Neural progenitor cell (in vitro differentiated cells): Measurements from ENCODE around the gene SHTN1. TPM values are rescaled to one million over a fixed set of nuclear protein-coding genes. Genes with fewer than 3 reads are reported as not detected.

Source experiments
- DNase-seq: peaks from one replicate; pipeline ENCODE4 v3.0.0-alpha.2; 2016; ENCODE audit warnings: low spot score
- H2AFZ ChIP-seq: fragments of 200-600 bp; sonication (generic); replicated peaks from 2 replicates; pipeline ENCODE4 v1.6.1; 2016; ENCODE audit warnings: antibody characterized with exemption
- H3F3A ChIP-seq: fragments of 200-600 bp; sonication (generic); 2 replicates; pipeline ENCODE4 v1.6.1; 2016; ENCODE audit warnings: antibody characterized with exemption, low read depth
- H3K27ac ChIP-seq: fragments of 200-600 bp; sonication (generic); 2 replicates; pipeline ENCODE4 v1.5.1; 2016; ENCODE audit warnings: mild to moderate bottlenecking
- H3K27me3 ChIP-seq: fragments of 200-600 bp; sonication (generic); 2 replicates; pipeline ENCODE4 v1.6.1; 2016; ENCODE audit warnings: mild to moderate bottlenecking, moderate library complexity
- H3K36me3 ChIP-seq: fragments of 200-600 bp; sonication (generic); 2 replicates; pipeline ENCODE4 v1.5.1; 2016
- H3K4me1 ChIP-seq: fragments of 200-600 bp; sonication (generic); 2 replicates; pipeline ENCODE4 v1.6.1; 2016; ENCODE audit warnings: mixed run types
- H3K4me2 ChIP-seq: fragments of 200-600 bp; sonication (generic); 2 replicates; pipeline ENCODE4 v1.6.1; 2016
- H3K4me3 ChIP-seq: fragments of 200-600 bp; sonication (generic); 2 replicates; pipeline ENCODE4 v1.5.1; 2016
- H3K79me2 ChIP-seq: fragments of 200-600 bp; sonication (generic); 2 replicates; pipeline ENCODE4 v1.6.1; 2016; ENCODE audit warnings: low read depth
- H3K9ac ChIP-seq: fragments of 200-600 bp; sonication (generic); 2 replicates; pipeline ENCODE4 v1.6.1; 2016
- H3K9me3 ChIP-seq: fragments of 200-600 bp; sonication (generic); 2 replicates; pipeline ENCODE4 v1.5.1; 2016; ENCODE audit warnings: low read depth
- H4K20me1 ChIP-seq: fragments of 200-600 bp; sonication (generic); 2 replicates; pipeline ENCODE4 v1.6.1; 2016; ENCODE audit warnings: low read depth
- H3K27ac Mint-ChIP-seq: 3 replicates; pipeline ENCODE4 v1.8.0; 2021; ENCODE audit warnings: mixed read lengths
- H3K27me3 Mint-ChIP-seq: 2 replicates; pipeline ENCODE4 v1.8.0; 2022; ENCODE audit warnings: low read depth, mild to moderate bottlenecking, inconsistent platforms, moderate library complexity, mixed read lengths; ENCODE audit not compliant: insufficient read depth
- H3K36me3 Mint-ChIP-seq: 3 replicates; pipeline ENCODE4 v1.8.0; 2021; ENCODE audit warnings: mixed read lengths
- H3K4me1 Mint-ChIP-seq: 3 replicates; pipeline ENCODE4 v1.8.0; 2021; ENCODE audit warnings: mixed read lengths
- H3K4me3 Mint-ChIP-seq: 3 replicates; pipeline ENCODE4 v1.8.0; 2021; ENCODE audit warnings: mild to moderate bottlenecking, moderate library complexity, mixed read lengths
- H3K9me3 Mint-ChIP-seq: 3 replicates; pipeline ENCODE4 v1.8.0; 2020; ENCODE audit warnings: mixed read lengths
- CTCF ChIP-seq: fragments of 200-600 bp; sonication (generic); IDR thresholded peaks from 2 replicates; pipeline ENCODE4 v1.5.1; 2017; ENCODE audit warnings: antibody characterized with exemption, mild to moderate bottlenecking
- EZH2 ChIP-seq: fragments of 200-600 bp; sonication (generic); IDR thresholded peaks from 2 replicates; pipeline ENCODE4 v1.6.1; 2017; ENCODE audit warnings: antibody characterized with exemption, mild to moderate bottlenecking, moderate library complexity
- EZH2phosphoT487 ChIP-seq: fragments of 200-600 bp; sonication (generic); IDR thresholded peaks from 2 replicates; pipeline ENCODE4 v1.6.1; 2017; ENCODE audit warnings: antibody characterized with exemption
- total RNA-seq: library from RNA; depleted of rRNA; stranded (reverse); fragments of >200 nt; gene quantifications from 2 replicates; pipeline ENCODE4 v1.2.3, GENCODE V29; 2015; ENCODE audit warnings: low replicate concordance

The SHTN1 gene
- total RNA-seq, 1 donor from 2014 or later = 17.3 TPM

GRCh38 chr10:116853701-116854100 is 151.3 kb downstream of the SHTN1 start:
- Histone ChIP-seq H2AFZ (no peak overlapping the region), H3K4me2 (no peak overlapping the region), H3K9me3 (no peaks in the 10 kb centered on the region), H3K36me3 (no peaks in the 10 kb centered on the region), H3K4me1 (peaks cover 8% of the 10 kb centered on the region), H3K79me2 (no peaks in the 10 kb centered on the region), H3F3A (peaks cover 21% of the 10 kb centered on the region), H3K27ac (no peak overlapping the region), H3K4me3 (no peak overlapping the region), H3K27me3 (peaks cover 14% of the 10 kb centered on the region), H3K9ac (no peak overlapping the region), H4K20me1 (no peaks in the 10 kb centered on the region)
- Mint-ChIP-seq H3K36me3 (peaks cover 9% of the 10 kb centered on the region), H3K27me3 (peaks cover 11% of the 10 kb centered on the region), H3K4me1 (peaks cover 9% of the 10 kb centered on the region), H3K9me3 (peaks cover 14% of the 10 kb centered on the region), H3K27ac (no peak overlapping the region), H3K4me3 (no peak overlapping the region)
- TF ChIP-seq EZH2 (no peak), EZH2phosphoT487 (no peak), CTCF (no peak)
- no peak for DNase-seq

DNA sequence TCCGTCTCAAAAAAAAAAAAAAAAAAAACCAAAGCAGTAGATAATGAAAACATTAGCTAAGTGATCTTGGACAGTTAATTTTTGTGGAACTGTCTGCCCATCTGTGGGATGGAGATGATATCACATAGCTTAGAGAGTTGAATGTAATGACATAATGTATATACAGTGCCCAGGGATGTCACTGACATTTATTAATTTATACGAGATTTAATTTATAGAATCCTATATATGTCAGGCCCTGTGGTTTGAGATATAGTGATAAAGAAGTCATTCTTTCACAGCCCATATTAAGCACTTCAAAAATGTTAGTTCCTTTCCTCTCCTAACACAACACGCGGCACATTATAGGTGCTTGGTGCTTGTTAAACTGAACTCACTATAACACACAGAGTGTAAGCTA is 151.7 kb downstream of the SHTN1 start:
- Histone ChIP-seq H3K4me1 (peaks cover 11% of the 10 kb centered on the region), H3K4me3 (no peak overlapping the region), H3F3A (peaks cover 25% of the 10 kb centered on the region), H3K27me3 (peaks cover 14% of the 10 kb centered on the region), H3K36me3 (no peaks in the 10 kb centered on the region), H2AFZ (no peak overlapping the region), H3K27ac (no peak overlapping the region), H3K9ac (no peak overlapping the region), H3K79me2 (no peaks in the 10 kb centered on the region), H3K9me3 (no peaks in the 10 kb centered on the region), H4K20me1 (no peaks in the 10 kb centered on the region), H3K4me2 (no peak overlapping the region)
- TF ChIP-seq EZH2phosphoT487 (no peak), EZH2 (no peak), CTCF (no peak)
- Mint-ChIP-seq H3K4me3 (no peak overlapping the region), H3K27ac (no peak overlapping the region), H3K4me1 (peaks cover 13% of the 10 kb centered on the region), H3K9me3 (peaks cover 13% of the 10 kb centered on the region), H3K27me3 (peaks cover 11% of the 10 kb centered on the region), H3K36me3 (peaks cover 9% of the 10 kb centered on the region)
- DNase-seq = no peak

DNA sequence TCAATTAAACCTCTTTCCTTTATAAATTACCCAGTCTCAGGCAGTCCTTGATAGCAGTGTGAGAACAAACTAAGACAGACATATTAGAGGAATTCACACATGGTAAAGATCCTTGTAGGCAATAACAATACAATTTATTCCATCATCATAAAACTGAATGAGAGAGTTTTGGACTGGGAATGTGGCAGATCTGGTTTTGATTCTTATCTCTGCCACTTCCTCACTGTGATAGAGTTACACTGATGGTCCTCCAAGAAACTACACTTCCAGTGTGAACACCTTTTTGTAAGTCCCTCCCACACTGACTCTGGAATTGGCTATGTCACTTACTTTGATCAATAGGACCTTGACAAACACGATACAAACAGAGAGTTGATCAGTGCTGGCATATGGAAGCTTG is 152.7 kb downstream of the SHTN1 start:
- Histone ChIP-seq H3K9me3 (no peaks in the 10 kb centered on the region), H3K27me3 (peaks cover 14% of the 10 kb centered on the region), H3K9ac (no peak overlapping the region), H3K4me3 (no peak overlapping the region), H3F3A (peaks cover 25% of the 10 kb centered on the region), H3K79me2 (no peaks in the 10 kb centered on the region), H2AFZ (no peak overlapping the region), H4K20me1 (no peaks in the 10 kb centered on the region), H3K4me1 (peaks cover 13% of the 10 kb centered on the region), H3K4me2 (no peak overlapping the region), H3K36me3 (no peaks in the 10 kb centered on the region), H3K27ac (no peak overlapping the region)
- Mint-ChIP-seq H3K4me1 (peaks cover 17% of the 10 kb centered on the region), H3K9me3 (peaks cover 6% of the 10 kb centered on the region), H3K36me3 (peaks cover 4% of the 10 kb centered on the region), H3K27ac (no peak overlapping the region), H3K27me3 (peaks cover 11% of the 10 kb centered on the region), H3K4me3 (no peak overlapping the region)
- no peak for DNase-seq
- TF ChIP-seq EZH2 (no peak), CTCF (no peak), EZH2phosphoT487 (no peak)
